ENCODE results near the gene LMAN1L. TPM values are rescaled to one million over a fixed set of nuclear protein-coding genes. Genes with fewer than 3 reads are reported as not detected.

LMAN1L gene
- total and polyA plus RNA-seq, 4 experiments from 2014 or later, result 0.23 to 0.39 TPM; not detected in 2

- no peaks in the 10 kb centered on the region for H3K9me3 Mint-ChIP-seq
- peaks cover 61 to 94% (median 77%) of the 10 kb centered on the region in 4 donors for H3K4me1 Mint-ChIP-seq
- peaks cover 99% of the 10 kb centered on the region for H3K4me1 ChIP-seq (ENCODE audit: insufficient read depth, low read length)
- H3K27me3 Mint-ChIP-seq, result no peaks in the 10 kb centered on the region
- H3K36me3 ChIP-seq (ENCODE audit: insufficient read depth, low read length), result peaks cover 17% of the 10 kb centered on the region
- H3K36me3 Mint-ChIP-seq, result peaks cover 18 to 54% of the 10 kb centered on the region in 2 donors
- intact Hi-C loops (cut with micrococcal nuclease), result loop anchor here (1.0 kb wide), 2 partner anchors 12 to 22 kb away; no protein-coding TSS in a partner anchor
- peak overlapping the region; percentile 56 for H3K27ac ChIP-seq (ENCODE audit: low read depth, low read length)
- no peaks in the 10 kb centered on the region for H3K9me3 ChIP-seq (ENCODE audit: control insufficient read depth in 1 of 2, low read length in 2 of 2)
- peak overlapping the region; percentile 80 to 95 (median 90) for H3K27ac Mint-ChIP-seq
- H3K27me3 ChIP-seq (ENCODE audit: insufficient read depth, low read length), result no peaks in the 10 kb centered on the region
- H3K4me3 ChIP-seq (ENCODE audit: low read length in 2 of 2), result peak overlapping the region; percentile 17 to 24
- ChIA-PET POLR2A (ENCODE audit: partially characterized antibody) (interaction anchor here (0.9 to 23.0 kb wide), 14 partner anchors 9 to 659 kb away, joined by 3 to 1342 read pairs (median 4); partner anchors contain the start of genes CLK3, COX5A, CSK and FAM219B), CTCF (ENCODE audit: partially characterized antibody) (interaction anchor here (0.6 to 36.4 kb wide), 16 partner anchors 2 to 251 kb away, joined by 3 to 1908 read pairs (median 4); partner anchors contain the start of genes CSK, CYP1A1, LMAN1L and ULK3)
- peak overlapping the region; percentile 6 to 96 (median 75) for H3K4me3 Mint-ChIP-seq
- DNase-seq, result peak; percentile 70 to 83 (median 75)
Observed at GRCh38 chr15:74793135-74794028, 19.3 kb upstream of the LMAN1L start.

- no peak for DNase-seq
- H3K9me3 ChIP-seq (ENCODE audit: control insufficient read depth in 1 of 2, low read length in 2 of 2), result no peaks in the 10 kb centered on the region
- Mint-ChIP-seq H3K9me3 (no peaks in the 10 kb centered on the region), H3K4me3 (peak overlapping the region in 6 of 8 donors; percentile 58 to 83 (median 73)), H3K36me3 (peaks cover 18 to 56% of the 10 kb centered on the region in 2 donors), H3K27me3 (no peaks in the 10 kb centered on the region), H3K27ac (peak overlapping the region; percentile 68 to 92 (median 88)), H3K4me1 (peaks cover 58 to 94% (median 76%) of the 10 kb centered on the region in 4 donors)
- ChIA-PET CTCF (ENCODE audit: partially characterized antibody) (interaction anchor here (0.5 to 36.4 kb wide), 15 partner anchors 1 to 161 kb away, joined by 3 to 1908 read pairs (median 5); partner anchors contain the start of genes CSK, CYP1A1, LMAN1L and ULK3), POLR2A (ENCODE audit: partially characterized antibody) (interaction anchor here (1.0 to 23.0 kb wide), 9 partner anchors 12 to 658 kb away, joined by 3 to 1342 read pairs (median 4); partner anchors contain the start of genes CSK, FAM219B, RPP25 and SIN3A)
- H3K27ac ChIP-seq (ENCODE audit: low read depth, low read length), result peak overlapping the region; percentile 56
- no peak overlapping the region for H3K4me3 ChIP-seq (ENCODE audit: low read length in 2 of 2)
- peaks cover 27% of the 10 kb centered on the region for H3K36me3 ChIP-seq (ENCODE audit: insufficient read depth, low read length)
- peaks cover 99% of the 10 kb centered on the region for H3K4me1 ChIP-seq (ENCODE audit: insufficient read depth, low read length)
- intact Hi-C loops (cut with micrococcal nuclease), result no loop called here
- H3K27me3 ChIP-seq (ENCODE audit: insufficient read depth, low read length), result no peaks in the 10 kb centered on the region
Observed at GRCh38 chr15:74794248-74794969, 18.2 kb upstream of the LMAN1L start.

GRCh38 chr15:74794970-74795349, 17.7 kb upstream of the LMAN1L start:
- Mint-ChIP-seq H3K36me3 (peaks cover 19 to 59% of the 10 kb centered on the region in 2 donors), H3K27me3 (no peaks in the 10 kb centered on the region), H3K27ac (peak overlapping the region; percentile 68 to 92 (median 88)), H3K4me1 (peaks cover 58 to 94% (median 76%) of the 10 kb centered on the region in 4 donors), H3K9me3 (no peaks in the 10 kb centered on the region), H3K4me3 (peak overlapping the region in 7 of 8 donors; percentile 49 to 83 (median 73))
- CTCF ChIA-PET (ENCODE audit: partially characterized antibody), result interaction anchor here (1.2 to 36.4 kb wide), 7 partner anchors 11 to 162 kb away, joined by 3 to 1908 read pairs (median 9); partner anchors contain the start of genes CSK and CYP1A1
- no peak for DNase-seq
- POLR2A ChIA-PET (ENCODE audit: partially characterized antibody), result interaction anchor here (1.2 to 23.0 kb wide), 5 partner anchors 11 to 657 kb away, joined by 3 to 1342 read pairs (median 5); partner anchors contain the start of genes CSK, FAM219B and SIN3A
- Histone ChIP-seq H3K27me3 (ENCODE audit: insufficient read depth, low read length) (no peaks in the 10 kb centered on the region), H3K9me3 (ENCODE audit: control insufficient read depth in 1 of 2, low read length in 2 of 2) (no peaks in the 10 kb centered on the region), H3K4me3 (ENCODE audit: low read length in 2 of 2) (no peak overlapping the region), H3K27ac (ENCODE audit: low read depth, low read length) (peak overlapping the region; percentile 56), H3K36me3 (ENCODE audit: insufficient read depth, low read length) (peaks cover 33% of the 10 kb centered on the region), H3K4me1 (ENCODE audit: insufficient read depth, low read length) (peaks cover 99% of the 10 kb centered on the region)
- intact Hi-C loops (cut with micrococcal nuclease), result no loop called here

- Mint-ChIP-seq H3K9me3 (no peaks in the 10 kb centered on the region), H3K36me3 (peaks cover 26 to 64% of the 10 kb centered on the region in 2 donors), H3K4me1 (peaks cover 54 to 89% (median 72%) of the 10 kb centered on the region in 4 donors), H3K27ac (peak overlapping the region; percentile 74 to 97 (median 91)), H3K27me3 (no peaks in the 10 kb centered on the region), H3K4me3 (peak overlapping the region; percentile 14 to 82 (median 72))
- DNase-seq, result peak in 3 of 5 donors; percentile 28 to 72 (median 43)
- no peaks in the 10 kb centered on the region for H3K27me3 ChIP-seq (ENCODE audit: insufficient read depth, low read length)
- CTCF ChIA-PET (ENCODE audit: partially characterized antibody), result interaction anchor here (0.9 to 36.4 kb wide), 4 partner anchors 9 to 163 kb away, joined by 3 to 1908 read pairs (median 43); partner anchors contain the start of gene CSK
- no peaks in the 10 kb centered on the region for H3K9me3 ChIP-seq (ENCODE audit: control insufficient read depth in 1 of 2, low read length in 2 of 2)
- intact Hi-C loops (cut with micrococcal nuclease), result no loop called here
- POLR2A ChIA-PET (ENCODE audit: partially characterized antibody), result interaction anchor here (1.3 to 23.0 kb wide), 5 partner anchors 9 to 72 kb away, joined by 4 to 1342 read pairs (median 5); partner anchors contain the start of gene CSK
- H3K4me3 ChIP-seq (ENCODE audit: low read length in 2 of 2), result no peak overlapping the region
- peaks cover 43% of the 10 kb centered on the region for H3K36me3 ChIP-seq (ENCODE audit: insufficient read depth, low read length)
- peaks cover 94% of the 10 kb centered on the region for H3K4me1 ChIP-seq (ENCODE audit: insufficient read depth, low read length)
- H3K27ac ChIP-seq (ENCODE audit: low read depth, low read length), result peak overlapping the region; percentile 84
Observed at GRCh38 chr15:74795966-74796625, 16.5 kb upstream of the LMAN1L start.

GRCh38 chr15:74798388-74799254, 14.0 kb upstream of the LMAN1L start:
- H3K9me3 ChIP-seq (ENCODE audit: control insufficient read depth in 1 of 2, low read length in 2 of 2), result no peaks in the 10 kb centered on the region
- Mint-ChIP-seq H3K27me3 (no peaks in the 10 kb centered on the region), H3K9me3 (no peaks in the 10 kb centered on the region), H3K27ac (peak overlapping the region; percentile 83 to 97 (median 91)), H3K4me3 (peak overlapping the region in 3 of 8 donors; percentile 29 to 43 (median 40)), H3K4me1 (peaks cover 34 to 68% (median 48%) of the 10 kb centered on the region in 4 donors), H3K36me3 (peaks cover 21 to 68% of the 10 kb centered on the region in 2 donors)
- H3K27ac ChIP-seq (ENCODE audit: low read depth, low read length), result peak overlapping the region; percentile 84
- DNase-seq, result no peak
- ChIA-PET POLR2A (ENCODE audit: partially characterized antibody) (interaction anchor here (1.3 to 23.0 kb wide), 2 partner anchors 18 to 102 kb away, joined by 5 to 1342 read pairs; partner anchors contain the start of gene CSK), CTCF (ENCODE audit: partially characterized antibody) (interaction anchor here (0.9 to 36.4 kb wide), 12 partner anchors 9 to 165 kb away, joined by 3 to 1908 read pairs (median 4); partner anchors contain the start of genes CSK, EDC3, FAM219B and LMAN1L)
- peaks cover 48% of the 10 kb centered on the region for H3K36me3 ChIP-seq (ENCODE audit: insufficient read depth, low read length)
- peaks cover 69% of the 10 kb centered on the region for H3K4me1 ChIP-seq (ENCODE audit: insufficient read depth, low read length)
- intact Hi-C loops (cut with micrococcal nuclease), result no loop called here
- H3K27me3 ChIP-seq (ENCODE audit: insufficient read depth, low read length), result no peaks in the 10 kb centered on the region
- no peak overlapping the region for H3K4me3 ChIP-seq (ENCODE audit: low read length in 2 of 2)

All from CD4-positive, alpha-beta memory T cell (primary cell).